Activated naive CD8-positive, alpha-beta T cell treated with anti-CD3 and anti-CD28 coated beads, Interleukin-2, amount 50 U/mL, for 24 hours (primary cell): ENCODE data around the gene BEAN1.
A peak's percentile ranks its signal among the peaks of the same experiment; 100 is the strongest.

ENCODE experiments used
- ATAC-seq: fragments of 150-1000 bp; cut with Tn5 transposase; one replicate; pipeline ENCODE4 v1.10.0; 2021
- DNase-seq: peaks from one replicate; pipeline ENCODE4 v3.0.0; 2021
- H3K27ac Mint-ChIP-seq: one replicate; pipeline ENCODE4 v1.8.0; 2021; ENCODE audit warnings: mild to moderate bottlenecking, mixed read lengths
- H3K27me3 Mint-ChIP-seq: one replicate; pipeline ENCODE4 v1.8.0; 2021; ENCODE audit warnings: mixed read lengths
- H3K36me3 Mint-ChIP-seq: one replicate; pipeline ENCODE4 v1.8.0; 2021; ENCODE audit warnings: low read depth, mixed read lengths
- H3K4me1 Mint-ChIP-seq: one replicate; pipeline ENCODE4 v1.8.0; 2021; ENCODE audit warnings: mixed read lengths
- H3K4me3 Mint-ChIP-seq: one replicate; pipeline ENCODE4 v1.8.0; 2021; ENCODE audit warnings: mild to moderate bottlenecking, moderate library complexity, mixed read lengths
- H3K9me3 Mint-ChIP-seq: one replicate; pipeline ENCODE4 v1.8.0; 2021; ENCODE audit warnings: mixed read lengths

Gene BEAN1

GRCh38 chr16:66427036-66427860 is at the start of gene BEAN1:
BEAN1 (plus strand) TSS chr16:66427295; CDS start chr16:66437677, 10,382 bp downstream.
- no peak within 1 kb of the TSS for H3K27ac Mint-ChIP-seq
- H3K27me3 Mint-ChIP-seq: peaks cover 66% of the 10 kb centered on the region

GRCh38 chr16:66377324-66377723 is 49.8 kb upstream of the BEAN1 start:
- peaks cover 9% of the 10 kb centered on the region for H3K9me3 Mint-ChIP-seq
- H3K4me1 Mint-ChIP-seq: no peaks in the 10 kb centered on the region
- H3K27me3 Mint-ChIP-seq: peaks cover 2% of the 10 kb centered on the region
- no peak overlapping the region for H3K4me3 Mint-ChIP-seq
- ATAC-seq (no peak), DNase-seq (no peak)
- no peak overlapping the region for H3K27ac Mint-ChIP-seq
- no peaks in the 10 kb centered on the region for H3K36me3 Mint-ChIP-seq

More at GRCh38 chr16:66427036-66427860, at the start of gene BEAN1:
- ATAC-seq: peak; percentile 29
- peaks cover 4% of the 10 kb centered on the region for H3K4me1 Mint-ChIP-seq
- peak within 1 kb of the TSS; percentile 33 for H3K4me3 Mint-ChIP-seq
- DNase-seq: no peak
- no peaks in the 10 kb centered on the region for H3K36me3 Mint-ChIP-seq
- H3K9me3 Mint-ChIP-seq: no peaks in the 10 kb centered on the region

- ATAC-seq (no peak), DNase-seq (no peak)
- Mint-ChIP-seq H3K4me1 (no peaks in the 10 kb centered on the region), H3K4me3 (no peak overlapping the region), H3K9me3 (peaks cover 9% of the 10 kb centered on the region), H3K27me3 (peaks cover 2% of the 10 kb centered on the region), H3K27ac (no peak overlapping the region), H3K36me3 (no peaks in the 10 kb centered on the region)
Observed at GRCh38 chr16:66378741-66379570, 48.1 kb upstream of the BEAN1 start.

GRCh38 chr16:66379571-66379941 is 47.5 kb upstream of the BEAN1 start:
- Mint-ChIP-seq H3K4me1 (no peaks in the 10 kb centered on the region), H3K9me3 (peaks cover 9% of the 10 kb centered on the region), H3K36me3 (no peaks in the 10 kb centered on the region), H3K4me3 (no peak overlapping the region), H3K27ac (no peak overlapping the region), H3K27me3 (peaks cover 2% of the 10 kb centered on the region)
- ATAC-seq: no peak
- no peak for DNase-seq

- Mint-ChIP-seq H3K4me1 (no peaks in the 10 kb centered on the region), H3K4me3 (no peak overlapping the region), H3K27ac (no peak overlapping the region), H3K36me3 (no peaks in the 10 kb centered on the region), H3K27me3 (peaks cover 2% of the 10 kb centered on the region), H3K9me3 (peaks cover 9% of the 10 kb centered on the region)
- DNase-seq: no peak
- ATAC-seq: no peak
Observed at GRCh38 chr16:66380421-66380820, 46.7 kb upstream of the BEAN1 start.

GRCh38 chr16:66381585-66382170 is 45.4 kb upstream of the BEAN1 start:
- ATAC-seq (no peak), DNase-seq (no peak)
- Mint-ChIP-seq H3K27me3 (peaks cover 4% of the 10 kb centered on the region), H3K4me1 (no peaks in the 10 kb centered on the region), H3K4me3 (no peak overlapping the region), H3K9me3 (peaks cover 9% of the 10 kb centered on the region), H3K27ac (no peak overlapping the region), H3K36me3 (no peaks in the 10 kb centered on the region)

- ATAC-seq: no peak
- no peak for DNase-seq
- no peak overlapping the region for H3K27ac Mint-ChIP-seq
- H3K4me3 Mint-ChIP-seq: no peak overlapping the region
- H3K4me1 Mint-ChIP-seq: no peaks in the 10 kb centered on the region
- H3K9me3 Mint-ChIP-seq: peaks cover 9% of the 10 kb centered on the region
- H3K36me3 Mint-ChIP-seq: no peaks in the 10 kb centered on the region
- H3K27me3 Mint-ChIP-seq: peaks cover 5% of the 10 kb centered on the region
Observed at GRCh38 chr16:66382171-66382965, 44.7 kb upstream of the BEAN1 start.

- H3K4me1 Mint-ChIP-seq: no peaks in the 10 kb centered on the region
- ATAC-seq: no peak
- no peak overlapping the region for H3K4me3 Mint-ChIP-seq
- peaks cover 5% of the 10 kb centered on the region for H3K27me3 Mint-ChIP-seq
- DNase-seq: no peak
- H3K9me3 Mint-ChIP-seq: peaks cover 9% of the 10 kb centered on the region
- no peak overlapping the region for H3K27ac Mint-ChIP-seq
- no peaks in the 10 kb centered on the region for H3K36me3 Mint-ChIP-seq
Observed at GRCh38 chr16:66382966-66383299, 44.2 kb upstream of the BEAN1 start.

- Mint-ChIP-seq H3K36me3 (no peaks in the 10 kb centered on the region), H3K4me1 (no peaks in the 10 kb centered on the region), H3K27ac (no peak overlapping the region), H3K4me3 (no peak overlapping the region), H3K27me3 (peaks cover 5% of the 10 kb centered on the region), H3K9me3 (peaks cover 9% of the 10 kb centered on the region)
- no peak for ATAC-seq
- DNase-seq: no peak
Observed at GRCh38 chr16:66383551-66383950, 43.5 kb upstream of the BEAN1 start.

GRCh38 chr16:66385415-66385814 is 41.7 kb upstream of the BEAN1 start:
- H3K27me3 Mint-ChIP-seq: peaks cover 5% of the 10 kb centered on the region
- no peaks in the 10 kb centered on the region for H3K36me3 Mint-ChIP-seq
- no peak overlapping the region for H3K4me3 Mint-ChIP-seq
- ATAC-seq: no peak
- no peak overlapping the region for H3K27ac Mint-ChIP-seq
- DNase-seq: no peak
- peaks cover 2% of the 10 kb centered on the region for H3K9me3 Mint-ChIP-seq
- H3K4me1 Mint-ChIP-seq: no peaks in the 10 kb centered on the region

GRCh38 chr16:66386629-66387622 is 40.2 kb upstream of the BEAN1 start:
- Mint-ChIP-seq H3K27ac (no peak overlapping the region), H3K4me1 (no peaks in the 10 kb centered on the region), H3K27me3 (peaks cover 5% of the 10 kb centered on the region), H3K9me3 (no peaks in the 10 kb centered on the region), H3K4me3 (no peak overlapping the region), H3K36me3 (no peaks in the 10 kb centered on the region)
- no peak for DNase-seq
- ATAC-seq: no peak

- Mint-ChIP-seq H3K4me1 (no peaks in the 10 kb centered on the region), H3K4me3 (no peak overlapping the region), H3K9me3 (no peaks in the 10 kb centered on the region), H3K27ac (no peak overlapping the region), H3K36me3 (no peaks in the 10 kb centered on the region), H3K27me3 (peaks cover 5% of the 10 kb centered on the region)
- ATAC-seq (no peak), DNase-seq (no peak)
Observed at GRCh38 chr16:66387817-66388332, 39.2 kb upstream of the BEAN1 start.
